Prostate gland (tissue), 2 donors: ENCODE results near the gene ATP6V0A4. TPM values are rescaled to one million over a fixed set of nuclear protein-coding genes. Genes with fewer than 3 reads are reported as not detected.

ENCODE experiments used
- DNase-seq: peaks from one replicate; pipeline ENCODE4 v3.0.0-alpha.2; 2019; ENCODE audit warnings: low spot score
- H3K27ac ChIP-seq, 2 donors: fragments of 200-600 bp; sonication (generic); 2 replicates each; pipeline ENCODE4 v1.5.1; 2017 to 2019
- H3K27me3 ChIP-seq: fragments of 200-600 bp; sonication (generic); replicated peaks from 2 replicates; pipeline ENCODE4 v1.5.1; 2019; ENCODE audit not compliant: insufficient read depth
- H3K36me3 ChIP-seq, 2 donors: fragments of 200-600 bp; sonication (generic); 1 replicate in 1 of 2; 2 replicates in 1 of 2; pipeline versions ENCODE4 v1.5.1 to v1.8.1; 2017 to 2019
- H3K4me1 ChIP-seq: fragments of 200-600 bp; sonication (generic); replicated peaks from 2 replicates; pipeline ENCODE4 v1.5.1; 2019
- H3K4me3 ChIP-seq, 2 donors: fragments of 200-600 bp; sonication (generic); 2 replicates each; pipeline ENCODE4 v1.5.1; 2017 to 2019
- H3K9me3 ChIP-seq: fragments of 200-600 bp; sonication (generic); 2 replicates; pipeline ENCODE4 v1.5.1; 2017
- CTCF ChIP-seq, 4 experiments: fragments of 200-600 bp in 2 of 4; fragments of 450-650 bp in 2 of 4; sonication (generic) in 2 of 4; IDR thresholded peaks; 1 replicate in 3 of 4; 2 replicates in 1 of 4; pipeline ENCODE4 v1.5.1; 2016 to 2019; ENCODE audit warnings: antibody characterized with exemption in 4 of 4, mild to moderate bottlenecking in 2 of 4, moderate library complexity in 2 of 4
- POLR2A ChIP-seq: fragments of 450-650 bp; IDR thresholded peaks from one replicate; pipeline ENCODE4 v1.6.1; 2016; ENCODE audit warnings: antibody characterized with exemption, mild to moderate bottlenecking
- POLR2AphosphoS5 ChIP-seq: sonication (generic); formaldehyde crosslinking; IDR thresholded peaks from one replicate; pipeline ENCODE4 v1.6.1; 2017; ENCODE audit warnings: antibody characterized with exemption
- WGBS: methylation state at CpG from one replicate; pipeline ENCODE4 v1.1.5; 2018; 5-methylcytosine and 5-hydroxymethylcytosine counted together
- intact Hi-C: fragments of 100-400 bp; cut with DNase I; formaldehyde crosslinking; loops from one replicate; pipeline ENCODE4 v1.14.2; 2022
- total RNA-seq, 2 donors: library from RNA; depleted of rRNA; stranded (reverse); fragments of >200 nt; gene quantifications; one replicate each; pipeline ENCODE4 v1.1.0, GENCODE V29; 2016

Gene ATP6V0A4
- total RNA-seq, 2 donors from 2014 or later, result 0.62 to 1.2 TPM

- 82% methylated on average over 2 of the region's 2 CpGs for WGBS
- H3K27me3 ChIP-seq, result no peaks in the 10 kb centered on the region
- H3K36me3 ChIP-seq, result no peaks in the 10 kb centered on the region
- H3K9me3 ChIP-seq, result no peaks in the 10 kb centered on the region
- TF ChIP-seq CTCF (IDR thresholded peaks at IDR 0.05) (no peak), POLR2AphosphoS5 (no peak), POLR2A (no peak)
- no peak overlapping the region for H3K4me3 ChIP-seq
- H3K4me1 ChIP-seq, result no peaks in the 10 kb centered on the region
- DNase-seq, result no peak
- no peak overlapping the region for H3K27ac ChIP-seq
- intact Hi-C loops, result loop anchor here (10.0 kb wide), 1 partner anchor 234 kb away; no protein-coding TSS in a partner anchor
Observed at GRCh38 chr7:138781004-138781403, 17.0 kb downstream of the ATP6V0A4 start.

- no peak for DNase-seq
- TF ChIP-seq CTCF (IDR thresholded peaks at IDR 0.05) (no peak), POLR2AphosphoS5 (no peak), POLR2A (no peak)
- WGBS, result 56% methylated on average over 10 of the region's 10 CpGs
- H3K9me3 ChIP-seq, result no peaks in the 10 kb centered on the region
- no peak overlapping the region for H3K4me3 ChIP-seq
- no peak overlapping the region for H3K27ac ChIP-seq
- H3K27me3 ChIP-seq, result no peaks in the 10 kb centered on the region
- H3K4me1 ChIP-seq, result no peaks in the 10 kb centered on the region
- intact Hi-C loops, result no loop called here
- no peaks in the 10 kb centered on the region for H3K36me3 ChIP-seq
Observed at GRCh38 chr7:138776166-138776833, 21.7 kb downstream of the ATP6V0A4 start.

- 30% methylated on average over 10 of the region's 12 CpGs for WGBS
- no peaks in the 10 kb centered on the region for H3K27me3 ChIP-seq
- H3K4me1 ChIP-seq, result no peaks in the 10 kb centered on the region
- no peaks in the 10 kb centered on the region for H3K9me3 ChIP-seq
- DNase-seq, result no peak
- H3K36me3 ChIP-seq, result no peaks in the 10 kb centered on the region
- no peak overlapping the region for H3K27ac ChIP-seq
- TF ChIP-seq POLR2AphosphoS5 (no peak), POLR2A (no peak), CTCF (IDR thresholded peaks at IDR 0.05) (no peak)
- intact Hi-C loops, result no loop called here
- no peak overlapping the region for H3K4me3 ChIP-seq
Observed at GRCh38 chr7:138773817-138774216, 24.2 kb downstream of the ATP6V0A4 start.

- TF ChIP-seq POLR2A (no peak), CTCF (IDR thresholded peaks at IDR 0.05) (no peak), POLR2AphosphoS5 (no peak)
- Histone ChIP-seq H3K9me3 (no peaks in the 10 kb centered on the region), H3K4me1 (no peaks in the 10 kb centered on the region), H3K27ac (no peak overlapping the region), H3K36me3 (no peaks in the 10 kb centered on the region), H3K27me3 (no peaks in the 10 kb centered on the region), H3K4me3 (no peak overlapping the region)
- intact Hi-C loops, result no loop called here
- 85% methylated on average over 9 of the region's 9 CpGs for WGBS
- no peak for DNase-seq
Observed at GRCh38 chr7:138773176-138773575, 24.8 kb downstream of the ATP6V0A4 start.

GRCh38 chr7:138770904-138771303 lies 27.1 kb downstream of the ATP6V0A4 start:
- H3K27ac ChIP-seq, result no peak overlapping the region
- no peak for DNase-seq
- no peaks in the 10 kb centered on the region for H3K4me1 ChIP-seq
- H3K4me3 ChIP-seq, result no peak overlapping the region
- intact Hi-C loops, result no loop called here
- WGBS, result 93% methylated on average over 8 of the region's 8 CpGs
- H3K9me3 ChIP-seq, result no peaks in the 10 kb centered on the region
- no peak for TF ChIP-seq CTCF (IDR thresholded peaks at IDR 0.05)
- TF ChIP-seq POLR2AphosphoS5, result no peak
- TF ChIP-seq POLR2A, result no peak
- no peaks in the 10 kb centered on the region for H3K27me3 ChIP-seq
- no peaks in the 10 kb centered on the region for H3K36me3 ChIP-seq
